Activated naive CD4-positive, alpha-beta T cell (primary cell): ENCODE measurements around the gene TUSC2.
A peak's percentile ranks its signal among the peaks of the same experiment; 100 is the strongest.
"Not testable (repeated sequence)": the region's sequence is repeated elsewhere in the genome, so short reads cannot be mapped to it uniquely, and the experiment has no call there.

Experiments
- DNase-seq, 4 experiments: peaks; one replicate each; lab custom pipeline; 2025; lab: John Stamatoyannopoulos, UW

The TUSC2 gene

GRCh38 chr3:50294492-50295403, 33.3 kb downstream of the TUSC2 start:
- DNase-seq, result no peak

- no peak for DNase-seq
Observed at GRCh38 chr3:50294089-50294488, 33.9 kb downstream of the TUSC2 start.

- no peak for DNase-seq
Observed at GRCh38 chr3:50293079-50293801, 34.8 kb downstream of the TUSC2 start.

DNA sequence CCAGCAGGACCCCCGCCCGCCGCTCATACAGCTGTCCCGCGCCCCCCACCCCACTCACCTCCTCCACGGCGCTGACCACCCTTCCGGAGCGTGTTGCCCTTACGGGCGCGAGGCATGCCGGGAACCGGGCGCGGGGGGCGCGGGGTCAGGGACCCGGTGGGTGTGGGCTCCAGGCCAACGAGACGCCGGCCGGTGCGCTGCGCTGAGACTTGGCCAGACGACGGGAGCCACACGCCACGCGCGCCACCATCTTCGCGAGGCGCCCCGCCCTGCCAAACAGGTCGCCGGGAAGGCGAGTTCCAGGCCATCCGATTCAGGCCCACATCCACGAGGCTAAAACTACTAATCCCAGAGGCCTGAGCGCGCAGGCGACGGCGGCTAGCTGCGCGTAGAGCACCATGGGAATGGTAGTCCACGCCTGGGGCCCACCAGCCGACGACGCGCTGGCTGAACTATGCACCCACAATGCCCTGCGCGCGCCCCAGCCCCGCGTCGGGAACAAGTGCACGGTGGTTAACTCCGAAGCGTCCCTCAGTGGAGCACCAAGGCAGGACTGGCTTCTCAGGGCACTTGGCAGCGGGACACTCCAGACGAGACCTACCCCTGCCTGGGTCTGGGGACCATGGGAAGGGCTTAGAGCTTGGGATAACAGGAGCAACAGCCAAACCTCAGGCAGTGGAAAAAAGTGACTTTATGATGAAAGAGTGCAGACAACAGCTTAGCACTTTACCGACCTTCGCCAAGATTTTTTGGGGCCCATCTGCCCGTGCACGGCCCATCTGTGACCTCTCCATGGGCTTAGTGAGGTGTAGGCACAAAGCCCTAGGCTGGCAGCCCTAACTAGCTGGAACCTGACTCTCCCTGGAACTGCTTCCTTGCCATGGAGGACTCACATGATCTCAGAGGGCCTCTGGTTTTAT, 35.6 kb downstream of the TUSC2 start, which contains the start of gene IFRD2:
Gene IFRD2 (minus strand): TSS at position 271 of the 920 bp plus-strand sequence. CDS start 155 bp downstream, at position 116.
- DNase-seq, result peak; percentile 83 to 93 (median 90)

DNA sequence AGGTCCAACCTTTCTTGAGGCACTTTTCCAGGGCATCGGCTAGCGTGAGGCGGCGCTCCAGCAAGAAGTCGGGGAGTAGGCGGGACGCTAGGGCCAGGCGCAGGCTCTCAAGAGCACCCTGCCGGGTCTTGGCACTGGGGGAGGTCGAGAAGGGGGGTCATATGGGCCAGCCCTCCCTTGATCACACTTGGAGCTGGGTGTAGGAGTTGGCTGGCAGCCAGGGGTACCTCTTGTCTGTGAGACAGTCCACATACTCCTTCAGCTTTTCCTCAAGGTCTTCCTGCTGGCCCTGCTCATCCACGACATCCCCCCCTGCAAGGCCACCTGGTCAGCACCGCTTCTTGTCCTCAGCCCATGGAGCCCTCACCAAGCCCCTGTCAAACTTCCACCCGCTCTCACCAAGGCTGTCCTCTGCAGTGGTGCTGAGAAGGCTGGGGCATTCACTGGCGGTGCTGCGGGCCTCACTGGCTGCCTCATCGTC, 37.8 kb downstream of the TUSC2 start:
- no peak for DNase-seq

- no peak for DNase-seq
Observed at GRCh38 chr3:50289130-50289529, 38.9 kb downstream of the TUSC2 start.

DNA sequence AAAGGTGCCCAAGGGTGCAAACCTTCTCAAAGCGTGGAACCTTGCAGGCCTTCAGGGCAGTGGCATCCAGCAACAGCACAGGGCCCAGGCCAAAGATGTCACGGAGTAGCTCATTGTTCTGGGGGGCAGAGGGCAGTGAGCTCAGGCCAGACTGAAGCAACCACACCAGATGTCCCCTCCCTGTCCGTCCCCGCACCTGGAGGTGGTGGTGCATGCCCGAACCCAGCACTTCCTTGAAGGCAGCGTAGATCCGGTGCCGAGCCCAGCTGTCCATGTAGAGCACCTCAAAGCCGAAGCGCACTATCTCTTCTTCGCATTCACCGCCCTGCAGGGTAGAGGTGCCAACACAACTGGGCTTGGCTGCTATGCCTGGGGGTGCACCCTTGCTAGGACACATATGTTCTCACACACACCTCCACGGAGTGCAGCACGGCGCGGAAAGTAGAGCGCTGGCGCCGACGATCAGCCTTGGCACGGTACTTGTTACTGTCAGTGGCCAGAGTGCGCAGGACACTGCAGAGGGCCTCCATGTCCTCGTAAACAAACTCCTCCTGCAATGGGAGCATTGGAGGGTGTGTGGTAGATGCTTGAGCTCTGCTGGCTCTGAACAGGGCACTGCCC, 39.5 kb downstream of the TUSC2 start:
- no peak for DNase-seq

- no peak for DNase-seq
Observed at GRCh38 chr3:50287262-50287661, 40.8 kb downstream of the TUSC2 start.

DNA sequence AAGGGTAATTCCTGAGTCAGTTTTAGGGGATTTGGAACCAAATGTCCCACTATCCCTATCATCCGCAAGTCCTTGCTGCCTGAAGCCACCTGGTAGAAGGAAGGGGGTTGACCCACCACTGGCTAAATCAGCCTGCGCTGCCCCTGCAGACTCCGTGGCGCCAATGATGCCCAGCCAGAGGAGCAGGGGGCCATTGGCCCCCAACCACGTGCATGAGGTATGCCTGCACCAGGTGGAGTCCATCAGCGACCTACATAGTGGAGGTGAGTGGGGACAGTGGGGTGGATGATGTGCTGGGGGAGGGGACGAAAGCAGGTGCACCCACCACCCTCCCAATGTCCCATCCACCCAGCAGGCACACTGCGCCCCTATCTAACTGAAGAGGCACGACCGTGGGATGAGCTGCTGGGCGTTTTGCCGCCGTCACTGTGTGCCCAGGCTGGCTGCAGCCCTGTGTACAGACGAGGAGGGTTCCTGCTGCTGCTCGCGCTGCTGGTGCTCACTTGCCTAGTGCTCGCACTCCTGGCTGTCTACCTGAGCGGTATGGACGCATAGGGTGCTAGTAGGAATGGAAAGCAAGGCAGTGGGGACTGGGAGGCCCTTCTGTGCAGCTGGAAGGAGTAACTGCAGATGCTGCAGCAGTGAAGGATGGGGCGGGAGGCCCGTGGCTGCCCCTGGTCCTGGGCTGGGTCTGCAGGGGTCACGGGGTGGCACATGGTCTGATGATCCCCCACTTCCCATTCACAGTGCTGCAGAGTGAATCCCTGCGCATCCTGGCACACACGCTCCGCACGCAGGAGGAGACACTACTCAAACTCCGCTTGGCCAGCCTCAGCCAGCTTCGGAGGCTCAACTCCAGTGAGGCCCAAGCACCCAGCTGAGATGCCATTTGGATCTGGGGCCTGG, 41.4 kb downstream of the TUSC2 start:
- DNase-seq, result no peak

DNA sequence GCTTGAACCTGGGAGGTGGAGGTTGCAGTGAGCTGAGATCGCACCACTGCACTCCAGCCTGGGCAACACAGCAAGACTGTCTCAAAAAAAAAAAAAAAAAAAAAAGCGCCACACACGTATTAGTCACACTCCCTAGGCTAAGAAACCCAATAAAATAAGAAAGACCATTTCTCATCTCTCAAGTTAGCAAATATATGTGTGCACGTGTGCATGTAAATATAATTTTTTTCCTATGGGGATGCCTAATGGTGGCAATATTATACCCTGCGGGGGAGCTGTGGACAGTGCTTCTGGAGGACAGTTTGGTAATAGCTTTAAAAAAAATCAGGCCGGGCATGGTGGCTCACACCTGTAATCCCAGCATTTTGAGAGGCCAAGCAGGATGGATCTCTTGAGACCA, 43.9 kb downstream of the TUSC2 start:
- not testable (repeated sequence) for DNase-seq

DNA sequence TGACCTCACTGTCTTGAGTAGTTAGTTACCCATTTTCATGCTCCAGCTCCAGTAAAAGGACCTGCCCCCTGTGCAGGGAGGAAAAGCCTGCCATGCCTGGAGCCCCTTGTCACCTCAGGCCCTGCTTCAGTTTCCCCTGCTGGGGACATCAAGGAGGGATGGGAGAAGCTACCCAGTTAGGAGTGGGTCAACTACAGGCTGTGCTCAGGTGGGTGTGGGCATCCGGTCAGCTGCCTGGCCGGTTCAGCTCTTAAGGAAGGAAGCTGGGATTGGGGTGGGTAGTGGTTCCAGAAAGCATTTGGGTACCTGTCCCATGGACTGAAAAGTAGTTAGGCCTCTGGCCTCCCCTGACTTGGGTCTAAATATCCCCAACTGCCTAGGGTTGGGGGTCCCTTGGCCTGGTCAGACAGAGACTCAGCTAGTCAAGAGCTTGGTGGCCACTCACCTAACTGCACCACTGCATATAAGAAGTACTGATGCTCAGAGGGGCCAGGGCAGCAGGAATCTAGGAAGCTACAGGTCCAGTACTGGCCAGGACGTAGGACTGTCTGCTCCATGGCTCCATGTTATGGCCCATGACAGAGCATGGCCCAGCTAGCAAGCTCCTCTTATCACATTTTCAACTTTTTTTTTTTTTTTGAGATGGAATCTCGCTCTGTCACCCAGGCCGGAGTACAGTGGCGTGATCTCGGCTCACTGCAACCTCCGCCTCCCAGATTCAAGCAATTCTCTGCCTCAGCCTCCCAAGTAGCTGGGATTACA, 48.6 kb downstream of the TUSC2 start:
- no peak for DNase-seq

DNA sequence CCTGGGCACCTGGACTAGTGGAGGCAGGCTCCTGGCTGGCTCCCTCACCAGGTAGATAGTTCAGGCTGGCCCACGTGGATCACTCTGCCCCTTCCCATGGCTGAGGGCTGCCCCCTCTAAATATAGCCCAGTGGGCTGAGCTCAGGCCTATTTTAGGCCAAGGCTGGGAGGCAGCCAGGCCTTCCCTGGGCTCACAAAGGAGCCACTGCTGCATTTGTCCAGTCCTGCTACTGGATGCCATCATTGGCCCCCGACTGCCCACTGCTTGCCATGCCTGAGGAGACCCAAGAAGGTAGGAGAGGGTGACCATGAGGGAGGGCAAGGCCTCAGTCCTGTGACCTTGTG, 49.2 kb downstream of the TUSC2 start, which contains the start of gene LSMEM2:
Gene LSMEM2 (plus strand): TSS at position 208 of the 345 bp plus-strand sequence. CDS start 27 bp downstream, at position 235.
- no peak for DNase-seq

DNA sequence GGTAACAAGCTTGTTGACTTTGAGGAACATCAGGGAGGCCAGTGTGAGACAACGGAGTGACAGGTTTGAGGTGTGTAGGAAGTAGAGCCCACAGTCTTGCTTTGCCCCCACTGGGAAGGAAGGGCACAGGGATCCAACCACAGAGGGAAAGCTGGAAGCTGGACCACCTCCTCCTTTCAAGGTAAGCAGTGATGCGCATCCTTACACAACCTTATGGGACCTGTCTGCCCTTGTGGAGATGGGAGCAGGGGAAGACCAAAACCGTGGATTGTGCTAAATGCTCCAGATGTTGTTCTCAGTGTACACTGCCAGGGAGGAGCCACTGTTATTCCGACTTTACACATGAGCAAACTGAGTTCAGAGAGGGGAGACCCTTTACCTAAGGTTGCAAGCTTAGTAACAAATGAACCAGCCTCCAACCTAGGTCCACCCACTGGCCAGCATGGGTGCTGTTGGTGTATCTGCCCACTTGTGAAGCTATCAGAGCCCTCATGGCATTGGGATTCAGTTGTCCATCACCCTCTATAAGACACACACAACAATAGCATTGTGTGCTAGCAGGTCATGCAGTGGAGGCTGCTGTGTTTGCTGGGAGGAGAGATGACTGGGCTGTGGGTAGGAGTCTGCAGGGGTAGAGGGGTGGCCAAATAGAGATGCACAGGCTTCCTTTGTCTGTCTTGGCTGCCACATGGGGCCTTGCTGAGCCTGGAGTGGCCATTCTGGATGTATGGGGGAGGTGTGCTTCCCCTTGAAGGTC, 49.7 kb downstream of the TUSC2 start:
- DNase-seq, result no peak

GRCh38 chr3:50276762-50277101, 51.3 kb downstream of the TUSC2 start:
- DNase-seq, result no peak

DNA sequence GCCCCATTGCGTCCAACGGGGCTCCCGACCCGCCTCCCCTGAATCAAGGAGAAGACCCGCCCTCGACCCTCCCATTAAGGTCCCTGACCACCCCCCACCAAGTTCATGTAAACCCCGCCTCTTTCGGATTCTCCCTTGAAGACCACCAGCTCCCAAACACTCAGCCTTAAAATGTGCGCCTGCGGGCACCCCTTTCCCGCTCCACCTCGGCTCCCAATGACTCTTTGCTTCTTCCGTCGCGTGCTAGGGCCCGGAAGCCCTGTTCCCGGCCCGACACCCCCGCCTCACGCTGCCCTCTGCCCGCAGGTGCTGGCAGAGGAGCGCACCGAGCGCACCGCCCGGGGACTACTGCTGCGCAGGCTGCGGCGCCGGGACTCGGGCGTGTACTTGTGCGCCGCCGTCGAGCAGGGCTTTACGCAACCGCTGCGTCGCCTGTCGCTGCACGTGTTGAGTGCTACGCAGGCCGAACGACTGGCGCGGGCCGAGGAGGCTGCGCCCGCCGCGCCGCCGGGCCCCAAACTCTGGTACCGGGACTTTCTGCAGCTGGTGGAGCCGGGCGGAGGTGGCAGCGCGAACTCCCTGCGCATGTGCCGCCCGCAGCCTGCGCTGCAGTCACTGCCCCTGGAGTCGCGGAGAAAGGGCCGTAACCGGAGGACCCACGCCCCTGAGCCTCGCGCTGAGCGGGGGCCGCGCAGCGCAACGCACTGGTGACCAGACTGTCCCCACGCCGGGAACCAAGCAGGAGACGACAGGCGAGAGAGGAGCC, 51.8 kb downstream of the TUSC2 start:
- DNase-seq, result no peak

- DNase-seq, result no peak
Observed at GRCh38 chr3:50275141-50275995, 52.7 kb downstream of the TUSC2 start.
